NCI-H2171 treated with DMSO at 0.1 percent for 48 hours (cell line): ENCODE data around the gene CORO6.
A peak's percentile ranks its signal among the peaks of the same experiment; 100 is the strongest.

Source experiments
- DNase-seq: peaks from one replicate; lab custom pipeline; 2025; lab: John Stamatoyannopoulos, UW

The CORO6 gene

GRCh38 chr17:29577001-29577370 lies 45.7 kb downstream of the CORO6 start:
- no peak for DNase-seq

GRCh38 chr17:29576214-29577000 lies 46.3 kb downstream of the CORO6 start:
- DNase-seq, result no peak

- no peak for DNase-seq
These were observed 47.0 kb downstream of the CORO6 start for GRCh38 chr17:29575511-29576213.

GRCh38 chr17:29574732-29575510 lies 47.8 kb downstream of the CORO6 start:
- no peak for DNase-seq

GRCh38 chr17:29573871-29574731 lies 48.6 kb downstream of the CORO6 start:
- DNase-seq, result no peak

- DNase-seq, result no peak
These were observed 49.2 kb downstream of the CORO6 start for GRCh38 chr17:29573558-29573869.

- DNase-seq, result no peak
These were observed 49.8 kb downstream of the CORO6 start for GRCh38 chr17:29572691-29573557.

- no peak for DNase-seq
These were observed 50.6 kb downstream of the CORO6 start for GRCh38 chr17:29571883-29572681.

- DNase-seq, result no peak
These were observed 51.2 kb downstream of the CORO6 start for GRCh38 chr17:29571486-29571882.

- no peak for DNase-seq
These were observed 52.2 kb downstream of the CORO6 start for GRCh38 chr17:29570521-29570920.

GRCh38 chr17:29569245-29569950 lies 53.3 kb downstream of the CORO6 start:
- no peak for DNase-seq

- DNase-seq, result peak; percentile 87
These were observed 54.1 kb downstream of the CORO6 start, which contains the start of gene TP53I13 for GRCh38 chr17:29568331-29569244. TSS of gene TP53I13 (plus strand) at chr17:29568701. CDS start at chr17:29568759, 58 bp downstream.

- peak; percentile 80 for DNase-seq
These were observed 55.0 kb downstream of the CORO6 start for GRCh38 chr17:29567554-29568330.

- DNase-seq, result no peak
These were observed 55.5 kb downstream of the CORO6 start for GRCh38 chr17:29567304-29567553.

GRCh38 chr17:29566473-29567303 lies 56.0 kb downstream of the CORO6 start, which contains the start of gene ABHD15:
TSS of gene ABHD15 (minus strand) at chr17:29567037. CDS start at chr17:29566966, 71 bp downstream.
- peak; percentile 57 for DNase-seq

- peak; percentile 63 for DNase-seq
These were observed 56.9 kb downstream of the CORO6 start for GRCh38 chr17:29565643-29566472.
